Natural killer cell (primary cell): Measurements from ENCODE around the gene INTS15. TPM values are rescaled to one million over a fixed set of nuclear protein-coding genes. Genes with fewer than 3 reads are reported as not detected.

Experiments
- ATAC-seq, 3 donors: fragments of 150-1000 bp in 2 of 3; fragments of 200-7000 bp in 1 of 3; cut with Tn5 transposase; 1 replicate in 1 of 3; 2 replicates in 2 of 3; pipeline ENCODE4 v1.10.0; 2021; ENCODE audit warnings: mild to moderate bottlenecking in 2 of 3, moderate library complexity in 2 of 3
- DNase-seq, 2 donors: peaks; one replicate each; pipeline versions ENCODE4 v3.0.0 to v3.0.0-alpha.2; 2013 to 2021; ENCODE audit warnings: mixed read lengths in 1 of 2
- H3K27ac ChIP-seq: one replicate; pipeline ENCODE4 v1.5.1; 2013; ENCODE audit warnings: mild to moderate bottlenecking, low read length
- H3K27me3 ChIP-seq: one replicate; pipeline ENCODE4 v1.6.1; 2013; ENCODE audit warnings: low read length; ENCODE audit not compliant: control insufficient read depth, insufficient read depth
- H3K36me3 ChIP-seq: one replicate; pipeline ENCODE4 v1.6.1; 2013; ENCODE audit warnings: low read length; ENCODE audit not compliant: control insufficient read depth, insufficient read depth
- H3K4me1 ChIP-seq: one replicate; pipeline ENCODE4 v1.6.1; 2013; ENCODE audit warnings: low read length; ENCODE audit not compliant: control insufficient read depth, insufficient read depth
- H3K4me3 ChIP-seq: one replicate; pipeline ENCODE4 v1.5.1; 2013; ENCODE audit warnings: low read length
- H3K9me3 ChIP-seq: one replicate; pipeline ENCODE4 v1.6.1; 2013; ENCODE audit warnings: low read length; ENCODE audit not compliant: control insufficient read depth, insufficient read depth
- H3K27ac Mint-ChIP-seq, 2 donors: one replicate each; pipeline ENCODE4 v1.8.0; 2022; ENCODE audit warnings: mild to moderate bottlenecking in 2 of 2, mixed read lengths in 2 of 2, moderate library complexity in 1 of 2
- H3K27me3 Mint-ChIP-seq, 2 donors: one replicate each; pipeline ENCODE4 v1.8.0; 2022; ENCODE audit warnings: low read depth in 2 of 2, mixed read lengths in 2 of 2
- H3K36me3 Mint-ChIP-seq: one replicate; pipeline ENCODE4 v1.8.0; 2022; ENCODE audit warnings: mixed read lengths
- H3K4me1 Mint-ChIP-seq, 2 donors: one replicate each; pipeline ENCODE4 v1.8.0; 2022; ENCODE audit warnings: mixed read lengths in 2 of 2
- H3K4me3 Mint-ChIP-seq: one replicate; pipeline ENCODE4 v1.8.0; 2022; ENCODE audit warnings: mild to moderate bottlenecking, moderate library complexity, mixed read lengths
- H3K9me3 Mint-ChIP-seq, 2 donors: one replicate each; pipeline ENCODE4 v1.8.0; 2022; ENCODE audit warnings: mixed read lengths in 2 of 2
- CTCF ChIP-seq: fragments of 200-600 bp; IDR thresholded peaks from one replicate; pipeline ENCODE4 v1.8.0; 2022; ENCODE audit warnings: antibody characterized with exemption
- WGBS: methylation state at CpG from one replicate; pipeline ENCODE4 v1.1.7; 2013; ENCODE audit warnings: missing lambda C conversion rate; ENCODE audit not compliant: insufficient coverage; 5-methylcytosine and 5-hydroxymethylcytosine counted together
- intact Hi-C: fragments of 100-400 bp; cut with micrococcal nuclease; formaldehyde crosslinking; loops from one replicate; pipeline ENCODE4 v1.14.2; 2022
- total RNA-seq, 4 donors: library from RNA; stranded (reverse); fragments of 120-200 nt in 1 of 4; gene quantifications; one replicate each; pipeline versions ENCODE4 v1.2.3 to v1.2.4, GENCODE V29; 2013 to 2022

The INTS15 gene
- total RNA-seq, 3 donors from 2014 or later (not counting 1 experiment from before 2014, with no cell fraction given) = 47.5 to 70.1 (median 60.7) TPM

DNA sequence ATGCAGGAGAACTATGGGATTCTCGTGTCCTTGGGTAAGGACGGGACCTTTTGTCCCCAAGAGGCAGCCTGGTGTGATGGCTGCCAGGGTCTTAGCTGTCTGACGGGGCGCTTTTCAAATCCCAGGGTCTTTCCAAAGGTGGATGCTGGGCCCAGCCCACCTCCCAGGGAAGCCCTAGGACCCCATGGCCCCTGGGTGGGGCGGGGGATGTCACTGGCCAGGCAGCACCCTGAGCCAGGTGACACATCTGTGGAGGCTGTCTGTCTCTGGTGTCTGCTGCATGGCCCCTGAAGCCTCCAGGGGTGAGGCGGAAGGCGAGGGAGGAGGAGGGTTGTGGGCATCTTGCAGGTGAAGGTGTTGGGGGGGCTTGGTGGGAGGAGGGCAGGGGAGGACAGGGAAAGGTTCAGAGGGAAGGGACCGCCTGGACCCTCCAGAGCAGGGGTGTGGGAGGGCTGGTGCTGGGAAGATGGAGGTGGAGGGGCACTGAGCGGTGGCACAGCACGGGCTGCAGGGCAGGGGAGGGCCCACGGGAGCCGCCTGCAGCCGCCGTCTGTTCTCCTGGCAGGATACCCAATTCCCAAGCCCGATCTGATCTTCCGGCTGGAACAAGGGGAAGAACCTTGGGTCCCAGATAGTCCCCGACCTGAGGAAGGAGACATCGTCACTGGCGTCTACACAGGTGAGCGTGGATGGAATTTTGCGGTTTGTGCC, 54.2 kb downstream of the INTS15 start:
- Mint-ChIP-seq H3K27me3 (no peaks in the 10 kb centered on the region), H3K36me3 (no peaks in the 10 kb centered on the region), H3K4me3 (no peak overlapping the region), H3K27ac (no peak overlapping the region), H3K4me1 (peaks cover 13 to 24% of the 10 kb centered on the region in 2 donors), H3K9me3 (no peaks in the 10 kb centered on the region)
- no peak for TF ChIP-seq CTCF
- H3K4me3 ChIP-seq = no peak overlapping the region
- H3K27me3 ChIP-seq = no peaks in the 10 kb centered on the region
- H3K36me3 ChIP-seq = peaks cover 49% of the 10 kb centered on the region
- H3K27ac ChIP-seq = no peak overlapping the region
- ATAC-seq (no peak), DNase-seq (no peak)
- peaks cover 9% of the 10 kb centered on the region for H3K4me1 ChIP-seq
- WGBS = 97% methylated on average over 21 of the region's 21 CpGs
- no peaks in the 10 kb centered on the region for H3K9me3 ChIP-seq
- intact Hi-C loops = no loop called here

DNA sequence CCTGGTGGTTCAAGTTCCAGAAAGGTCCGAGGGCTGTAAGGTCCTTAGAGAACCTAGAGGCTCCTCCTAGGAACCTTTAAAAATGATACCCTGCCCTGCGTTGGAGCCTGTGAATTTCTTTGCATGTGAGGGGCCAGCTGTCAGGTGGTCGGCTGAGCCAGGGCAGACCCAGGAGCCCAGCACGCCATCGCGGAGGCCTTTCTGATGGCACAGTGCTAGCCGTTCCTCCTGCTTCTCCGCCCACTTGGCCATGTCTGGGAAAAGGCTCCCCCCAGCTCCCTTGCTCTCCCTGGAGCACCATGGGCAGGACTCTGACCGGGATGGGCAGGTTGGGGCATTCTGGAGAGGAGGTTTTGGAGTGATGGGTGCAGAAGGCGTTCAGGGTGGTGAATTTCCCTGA, 54.9 kb downstream of the INTS15 start:
- H3K27me3 ChIP-seq = no peaks in the 10 kb centered on the region
- no peaks in the 10 kb centered on the region for H3K9me3 Mint-ChIP-seq
- H3K4me3 ChIP-seq = no peak overlapping the region
- H3K4me1 ChIP-seq = peaks cover 8% of the 10 kb centered on the region
- 98% methylated on average over 10 of the region's 10 CpGs for WGBS
- no peaks in the 10 kb centered on the region for H3K9me3 ChIP-seq
- no peak overlapping the region for H3K27ac ChIP-seq
- ATAC-seq = no peak
- peaks cover 47% of the 10 kb centered on the region for H3K36me3 ChIP-seq
- H3K27me3 Mint-ChIP-seq = no peaks in the 10 kb centered on the region
- DNase-seq = no peak
- no peak for TF ChIP-seq CTCF
- no peak overlapping the region for H3K27ac Mint-ChIP-seq
- H3K36me3 Mint-ChIP-seq = no peaks in the 10 kb centered on the region
- H3K4me3 Mint-ChIP-seq = no peak overlapping the region
- intact Hi-C loops = no loop called here
- H3K4me1 Mint-ChIP-seq = peaks cover 6 to 17% of the 10 kb centered on the region in 2 donors

DNA sequence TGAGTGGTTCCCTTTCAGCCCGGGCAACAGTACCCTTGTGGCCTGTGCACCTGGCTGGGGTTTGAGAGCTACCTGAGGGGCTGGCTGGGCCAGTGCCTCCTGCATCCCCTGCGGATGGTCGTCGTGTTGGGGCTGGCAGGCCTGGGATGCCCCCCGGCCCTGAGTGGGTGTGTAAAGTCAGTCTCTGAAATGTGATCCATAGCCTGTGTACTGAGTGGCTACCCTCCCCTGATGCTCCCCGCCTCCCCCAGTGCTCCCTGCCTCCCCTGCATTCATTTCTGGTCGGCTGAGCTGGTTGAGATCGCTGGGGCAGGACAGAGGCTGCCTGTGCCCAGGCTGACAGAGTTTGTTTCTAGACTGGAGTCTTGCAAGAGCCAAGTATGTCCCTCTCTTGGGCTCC, 56.6 kb downstream of the INTS15 start:
- H3K36me3 ChIP-seq = peaks cover 47% of the 10 kb centered on the region
- no peaks in the 10 kb centered on the region for H3K36me3 Mint-ChIP-seq
- TF ChIP-seq CTCF = no peak
- 95% methylated on average over 8 of the region's 8 CpGs for WGBS
- no peaks in the 10 kb centered on the region for H3K4me1 ChIP-seq
- intact Hi-C loops = no loop called here
- H3K27ac ChIP-seq = no peak overlapping the region
- no peak overlapping the region for H3K4me3 ChIP-seq
- no peaks in the 10 kb centered on the region for H3K9me3 Mint-ChIP-seq
- no peaks in the 10 kb centered on the region for H3K27me3 ChIP-seq
- peaks cover 0 to 9% of the 10 kb centered on the region in 2 donors for H3K4me1 Mint-ChIP-seq
- H3K27ac Mint-ChIP-seq = peak overlapping the region in 1 of 2 donors; percentile 49
- ATAC-seq (no peak), DNase-seq (no peak)
- H3K27me3 Mint-ChIP-seq = no peaks in the 10 kb centered on the region
- no peak overlapping the region for H3K4me3 Mint-ChIP-seq
- H3K9me3 ChIP-seq = no peaks in the 10 kb centered on the region

GRCh38 chr7:6647080-6647479, 57.3 kb downstream of the INTS15 start:
- Histone ChIP-seq H3K36me3 (peaks cover 44% of the 10 kb centered on the region), H3K27ac (no peak overlapping the region), H3K9me3 (no peaks in the 10 kb centered on the region), H3K4me3 (no peak overlapping the region), H3K27me3 (no peaks in the 10 kb centered on the region), H3K4me1 (no peaks in the 10 kb centered on the region)
- DNase-seq = no peak
- no peak for TF ChIP-seq CTCF
- Mint-ChIP-seq H3K9me3 (no peaks in the 10 kb centered on the region), H3K36me3 (no peaks in the 10 kb centered on the region), H3K4me3 (no peak overlapping the region), H3K27me3 (no peaks in the 10 kb centered on the region), H3K27ac (no peak overlapping the region), H3K4me1 (peaks cover 0 to 3% of the 10 kb centered on the region in 2 donors)
- intact Hi-C loops = no loop called here
- ATAC-seq = no peak
- 96% methylated on average over 8 of the region's 8 CpGs for WGBS
